ENCODE results near the gene MUC5B.
"Not testable (repeated sequence)": the region's sequence is repeated elsewhere in the genome, so short reads cannot be mapped to it uniquely, and the experiment has no call there.

MUC5B gene

DNA sequence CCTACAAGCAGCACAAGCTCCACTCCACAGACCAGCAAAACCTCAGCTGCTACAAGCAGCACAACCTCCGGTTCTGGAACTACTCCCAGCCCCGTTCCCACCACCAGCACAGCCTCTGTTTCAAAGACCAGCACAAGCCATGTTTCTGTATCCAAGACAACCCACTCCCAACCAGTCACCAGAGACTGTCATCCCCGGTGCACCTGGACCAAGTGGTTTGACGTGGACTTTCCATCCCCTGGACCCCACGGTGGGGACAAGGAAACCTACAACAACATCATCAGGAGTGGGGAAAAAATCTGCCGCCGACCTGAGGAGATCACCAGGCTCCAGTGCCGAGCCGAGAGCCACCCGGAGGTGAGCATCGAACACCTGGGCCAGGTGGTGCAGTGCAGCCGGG, 33.0 kb upstream of the MUC5B start:
- DNase-seq (ENCODE audit: low read depth in 2 of 2), result not testable (repeated sequence)

GRCh38 chr11:1191786-1192470, 30.9 kb upstream of the MUC5B start:
- not testable (repeated sequence) for DNase-seq (ENCODE audit: low read depth in 2 of 2)

DNA sequence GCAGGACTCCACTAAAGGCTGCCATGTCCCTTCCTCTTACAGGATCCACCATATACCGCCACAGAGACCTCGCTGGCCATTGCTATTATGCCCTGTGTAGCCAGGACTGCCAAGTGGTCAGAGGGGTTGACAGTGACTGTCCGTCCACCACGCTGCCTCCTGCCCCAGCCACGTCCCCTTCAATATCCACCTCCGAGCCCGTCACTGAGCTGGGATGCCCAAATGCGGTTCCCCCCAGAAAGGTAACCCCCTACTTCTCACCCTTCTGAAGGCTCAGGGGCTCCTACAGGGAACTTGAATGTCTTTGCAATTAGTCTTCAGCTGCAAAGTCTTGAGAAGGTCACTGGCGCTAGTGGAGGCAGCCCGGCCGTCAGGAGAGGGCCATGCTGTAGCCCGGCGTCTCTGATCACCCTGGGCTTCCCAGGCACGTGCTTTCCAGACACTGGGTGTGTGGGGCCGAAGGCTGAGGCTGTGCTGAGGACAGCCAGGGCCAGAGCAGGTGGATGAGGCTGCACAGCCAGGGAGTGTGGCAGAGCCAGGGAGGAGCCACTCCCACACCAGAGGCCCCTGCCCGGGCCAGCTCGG, 30.0 kb upstream of the MUC5B start:
- no peak for DNase-seq (ENCODE audit: low read depth in 2 of 2)

- no peak for DNase-seq (ENCODE audit: low read depth in 2 of 2)
Measured at GRCh38 chr11:1193326-1194230, 29.3 kb upstream of the MUC5B start.

DNA sequence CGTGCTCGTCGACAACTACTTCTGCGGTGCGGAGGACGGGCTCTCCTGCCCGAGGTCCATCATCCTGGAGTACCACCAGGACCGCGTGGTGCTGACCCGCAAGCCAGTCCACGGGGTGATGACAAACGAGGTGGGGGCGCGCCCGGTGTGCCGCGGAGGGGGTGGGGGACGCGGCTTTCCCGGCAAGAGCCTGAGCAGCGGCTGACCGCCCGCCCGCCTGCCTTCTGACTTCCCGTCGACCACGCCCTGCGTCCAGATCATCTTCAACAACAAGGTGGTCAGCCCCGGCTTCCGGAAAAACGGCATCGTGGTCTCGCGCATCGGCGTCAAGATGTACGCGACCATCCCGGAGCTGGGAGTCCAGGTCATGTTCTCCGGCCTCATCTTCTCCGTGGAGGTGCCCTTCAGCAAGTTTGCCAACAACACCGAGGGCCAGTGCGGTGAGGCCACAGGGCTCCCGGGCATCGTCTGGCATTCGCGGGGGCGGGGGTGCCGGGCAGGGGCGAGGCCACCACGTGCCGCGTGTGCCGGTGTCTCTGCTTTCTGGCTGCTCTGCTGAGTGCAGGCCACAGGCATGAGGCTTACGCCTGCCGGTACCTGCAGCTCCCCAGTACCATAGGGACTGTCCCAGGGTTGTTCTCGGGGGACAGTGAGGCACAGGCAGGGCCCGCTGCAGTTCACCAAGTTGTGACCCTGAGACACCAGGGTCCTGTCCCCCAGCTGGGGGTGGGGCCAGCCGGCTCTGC, 28.5 kb upstream of the MUC5B start:
- DNase-seq (ENCODE audit: low read depth in 2 of 2), result no peak

DNA sequence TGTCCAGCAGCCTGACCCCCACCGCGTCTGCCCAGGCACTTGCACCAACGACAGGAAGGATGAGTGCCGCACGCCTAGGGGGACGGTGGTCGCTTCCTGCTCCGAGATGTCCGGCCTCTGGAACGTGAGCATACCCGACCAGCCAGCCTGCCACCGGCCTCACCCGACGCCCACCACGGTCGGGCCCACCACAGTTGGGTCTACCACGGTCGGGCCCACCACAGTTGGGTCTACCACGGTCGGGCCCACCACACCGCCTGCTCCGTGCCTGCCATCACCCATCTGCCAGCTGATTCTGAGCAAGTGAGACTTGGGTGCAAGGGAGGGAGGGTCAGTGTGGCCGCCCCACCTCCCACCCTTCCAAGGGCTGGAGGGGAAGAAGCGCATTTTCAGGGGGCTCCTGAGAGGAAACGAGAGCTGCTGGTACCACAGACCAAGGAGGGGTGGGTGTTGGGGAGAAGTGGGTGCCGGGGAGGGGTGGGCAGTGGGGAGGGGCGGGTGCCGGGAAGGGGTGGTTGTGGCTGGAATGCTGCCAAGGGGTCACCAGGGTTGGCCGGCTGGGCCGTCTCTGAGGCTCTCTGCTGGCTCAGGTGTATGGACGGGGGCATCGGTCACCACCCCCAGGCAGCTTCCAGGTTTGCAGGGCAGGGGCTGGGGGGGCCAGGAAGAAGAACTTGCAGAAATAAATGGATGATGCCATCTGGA, 27.7 kb upstream of the MUC5B start:
- DNase-seq (ENCODE audit: low read depth in 2 of 2), result no peak

DNA sequence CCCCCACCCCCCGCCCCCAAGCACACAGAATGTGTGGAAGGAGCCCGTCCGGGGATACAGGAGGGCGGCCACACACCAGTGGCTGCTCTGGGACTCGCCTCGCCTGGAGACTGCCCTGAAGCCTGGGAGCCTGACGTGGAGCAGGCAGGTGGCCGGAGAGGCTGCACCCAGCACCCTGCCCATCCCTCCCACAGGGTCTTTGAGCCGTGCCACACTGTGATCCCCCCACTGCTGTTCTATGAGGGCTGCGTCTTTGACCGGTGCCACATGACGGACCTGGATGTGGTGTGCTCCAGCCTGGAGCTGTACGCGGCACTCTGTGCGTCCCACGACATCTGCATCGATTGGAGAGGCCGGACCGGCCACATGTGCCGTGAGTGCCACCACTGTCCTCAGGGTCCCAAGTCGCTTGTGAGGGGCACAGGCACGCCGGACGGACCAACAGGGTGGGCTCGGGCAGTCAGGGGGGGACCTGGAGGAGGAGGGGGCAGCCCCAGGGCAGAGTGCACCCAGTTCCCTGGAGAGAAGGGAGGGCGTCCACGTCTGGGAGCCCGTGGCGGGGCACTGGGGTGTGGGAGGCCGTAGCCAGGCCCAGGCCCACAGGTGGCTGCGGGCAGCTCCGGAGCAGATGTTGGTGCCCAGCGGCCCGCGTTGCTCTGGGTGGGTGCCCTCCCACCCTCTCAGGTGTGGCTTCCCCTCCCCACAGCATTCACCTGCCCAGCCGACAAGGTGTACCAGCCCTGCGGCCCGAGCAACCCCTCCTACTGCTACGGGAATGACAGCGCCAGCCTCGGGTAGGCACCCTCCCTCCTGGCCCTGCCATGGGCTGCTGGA, 27.0 kb upstream of the MUC5B start:
- DNase-seq (ENCODE audit: low read depth in 2 of 2), result no peak

- no peak for DNase-seq (ENCODE audit: low read depth in 2 of 2)
Measured at GRCh38 chr11:1196516-1197391, 26.1 kb upstream of the MUC5B start.

GRCh38 chr11:1197431-1197885, 25.4 kb upstream of the MUC5B start:
- DNase-seq (ENCODE audit: low read depth in 2 of 2), result no peak

GRCh38 chr11:1197886-1198560, 24.8 kb upstream of the MUC5B start:
- DNase-seq (ENCODE audit: low read depth in 2 of 2), result no peak

GRCh38 chr11:1198561-1199240, 24.2 kb upstream of the MUC5B start:
- DNase-seq (ENCODE audit: low read depth in 2 of 2), result no peak

DNA sequence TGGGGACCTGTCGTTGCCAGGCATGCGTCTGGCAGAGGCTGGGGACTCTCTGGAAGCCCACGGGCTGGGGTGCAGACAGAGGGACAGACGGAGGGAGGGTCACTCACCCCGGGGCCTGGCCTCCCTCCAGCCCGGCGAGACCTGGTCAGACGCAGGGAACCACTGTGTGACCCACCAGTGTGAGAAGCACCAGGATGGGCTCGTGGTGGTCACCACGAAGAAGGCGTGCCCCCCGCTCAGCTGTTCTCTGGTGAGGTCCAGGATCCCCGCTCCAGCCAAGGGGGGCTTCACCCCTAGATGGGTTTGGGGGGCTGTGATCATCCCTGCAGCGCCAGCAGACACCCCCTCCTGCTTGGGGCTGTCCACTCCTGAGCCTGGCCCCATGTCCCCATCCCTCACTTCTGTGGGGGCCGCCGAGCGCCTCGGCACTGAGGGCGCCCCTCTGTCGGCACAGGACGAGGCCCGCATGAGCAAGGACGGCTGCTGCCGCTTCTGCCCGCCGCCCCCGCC, 23.6 kb upstream of the MUC5B start:
- DNase-seq (ENCODE audit: low read depth in 2 of 2), result no peak

DNA sequence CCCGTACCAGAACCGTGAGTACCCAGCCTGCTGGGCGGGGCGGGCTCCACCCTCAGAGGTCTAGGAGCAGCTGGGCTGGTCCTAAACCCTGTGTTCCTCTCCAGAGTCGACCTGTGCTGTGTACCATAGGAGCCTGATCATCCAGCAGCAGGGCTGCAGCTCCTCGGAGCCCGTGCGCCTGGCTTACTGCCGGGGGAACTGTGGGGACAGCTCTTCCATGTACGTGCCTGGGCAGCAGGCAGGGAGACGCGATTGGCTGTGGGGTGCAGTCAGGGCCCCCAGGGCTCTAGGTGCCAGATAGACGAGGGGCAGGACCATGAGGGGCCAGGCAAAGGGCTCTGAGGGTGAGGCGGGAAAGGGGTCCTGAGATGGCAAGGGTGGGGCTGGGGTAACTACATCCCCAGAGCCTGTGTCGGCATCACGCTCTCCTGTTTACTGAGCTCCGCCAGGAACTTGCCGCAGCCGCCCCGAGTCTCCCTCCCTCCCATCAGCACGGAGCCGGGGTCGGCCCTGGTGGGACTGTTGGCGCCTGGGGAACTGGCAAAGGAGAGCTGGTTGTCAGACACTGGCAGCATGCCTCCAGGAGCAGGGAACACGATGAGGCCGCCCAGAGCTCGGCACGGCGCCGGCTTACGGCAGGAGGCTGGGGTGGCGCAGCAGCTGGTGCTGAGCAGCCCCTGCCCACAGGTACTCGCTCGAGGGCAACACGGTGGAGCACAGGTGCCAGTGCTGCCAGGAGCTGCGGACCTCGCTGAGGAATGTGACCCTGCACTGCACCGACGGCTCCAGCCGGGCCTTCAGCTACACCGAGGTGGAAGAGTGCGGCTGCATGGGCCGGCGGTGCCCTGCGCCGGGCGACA, 22.9 kb upstream of the MUC5B start:
- no peak for DNase-seq (ENCODE audit: low read depth in 2 of 2)

DNA sequence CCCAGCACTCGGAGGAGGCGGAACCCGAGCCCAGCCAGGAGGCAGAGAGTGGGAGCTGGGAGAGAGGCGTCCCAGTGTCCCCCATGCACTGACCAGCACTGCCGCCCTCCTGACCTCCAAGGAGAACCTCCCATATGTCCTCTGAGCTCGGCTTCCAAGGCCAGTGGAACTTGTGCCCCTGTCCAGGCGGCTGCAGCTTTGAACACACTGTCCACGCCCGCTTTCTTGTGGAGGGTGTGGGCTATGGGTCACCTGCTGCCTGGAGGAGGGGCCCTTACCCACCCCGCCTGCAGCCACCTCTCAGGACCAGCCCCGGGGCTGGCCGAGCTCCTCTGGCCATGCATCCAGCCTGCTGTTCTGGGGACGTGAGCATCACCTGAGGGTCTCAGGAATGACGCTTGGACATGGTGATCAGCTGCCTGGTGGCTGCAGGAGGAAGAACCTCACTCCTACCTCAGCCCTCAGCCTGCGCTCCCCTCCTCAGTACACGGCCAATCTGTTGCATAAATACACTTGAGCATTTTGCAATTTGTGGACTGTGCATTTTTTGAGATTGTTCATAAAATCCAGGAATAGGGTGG, 22.2 kb upstream of the MUC5B start:
- DNase-seq (ENCODE audit: low read depth in 2 of 2), result no peak

GRCh38 chr11:1201395-1202153, 21.3 kb upstream of the MUC5B start:
- DNase-seq (ENCODE audit: low read depth in 2 of 2), result no peak
